Activated CD8-positive, alpha-beta memory T cell treated with anti-CD3 and anti-CD28 coated beads, Interleukin-2, amount 50 U/mL, for 24 hours (primary cell): ENCODE data around the gene EYA4.

Experiments used
- DNase-seq: peaks from one replicate; pipeline ENCODE4 v3.0.0-alpha.2; 2020; ENCODE audit errors: extremely low read depth

Gene EYA4

GRCh38 chr6:133242637-133243585, 1.8 kb downstream of the EYA4 start:
- no peak for DNase-seq

- DNase-seq: no peak
These were observed 2.7 kb downstream of the EYA4 start for GRCh38 chr6:133243723-133244305.

- DNase-seq: no peak
These were observed 3.4 kb downstream of the EYA4 start for GRCh38 chr6:133244519-133244918.

- no peak for DNase-seq
These were observed 3.9 kb downstream of the EYA4 start for GRCh38 chr6:133245007-133245406.

GRCh38 chr6:133245422-133245903, 4.3 kb downstream of the EYA4 start:
- DNase-seq: no peak

GRCh38 chr6:133247581-133247980, 6.4 kb downstream of the EYA4 start:
- DNase-seq: no peak

GRCh38 chr6:133248241-133249001, 7.3 kb downstream of the EYA4 start:
- no peak for DNase-seq

- no peak for DNase-seq
These were observed 10.5 kb downstream of the EYA4 start for GRCh38 chr6:133251688-133252087.

GRCh38 chr6:133254552-133255228, 13.5 kb downstream of the EYA4 start:
- no peak for DNase-seq

- no peak for DNase-seq
These were observed 16.5 kb downstream of the EYA4 start for GRCh38 chr6:133257545-133258105.

- no peak for DNase-seq
These were observed 18.4 kb downstream of the EYA4 start for GRCh38 chr6:133259561-133259960.

- DNase-seq: no peak
These were observed 21.6 kb downstream of the EYA4 start for GRCh38 chr6:133262804-133263203.

GRCh38 chr6:133265066-133265465, 23.9 kb downstream of the EYA4 start:
- no peak for DNase-seq

GRCh38 chr6:133266186-133266585, 25.0 kb downstream of the EYA4 start:
- DNase-seq: no peak

GRCh38 chr6:133268621-133269020, 27.5 kb downstream of the EYA4 start:
- no peak for DNase-seq

- no peak for DNase-seq
These were observed 33.7 kb downstream of the EYA4 start for GRCh38 chr6:133274813-133275212.

- no peak for DNase-seq
These were observed 34.1 kb downstream of the EYA4 start for GRCh38 chr6:133275213-133275612.

GRCh38 chr6:133277228-133277899, 36.2 kb downstream of the EYA4 start:
- DNase-seq: no peak

- no peak for DNase-seq
These were observed 36.9 kb downstream of the EYA4 start for GRCh38 chr6:133277900-133278545.

GRCh38 chr6:133286765-133287164, 45.6 kb downstream of the EYA4 start:
- DNase-seq: no peak
